Right lung (tissue), 5 donors: Measurements from ENCODE around the gene OLFML2B. TPM values are rescaled to one million over a fixed set of nuclear protein-coding genes. Genes with fewer than 3 reads are reported as not detected.
"Not testable (repeated sequence)": the region's sequence is repeated elsewhere in the genome, so short reads cannot be mapped to it uniquely, and the experiment has no call there.

Experiments
- DNase-seq, 2 donors: peaks; one replicate each; pipeline ENCODE4 v3.0.0-alpha.2; 2013
- polyA plus RNA-seq, 5 donors: library from polyadenylated mRNA; unstranded; fragments of 120-200 nt; gene quantifications; one replicate each; pipeline versions ENCODE4 v1.2.1 to v1.2.3, GENCODE V29; 2013; ENCODE audit warnings: inconsistent platforms in 1 of 5, low replicate concordance in 1 of 5; ENCODE audit not compliant: insufficient read length in 5 of 5, insufficient read depth in 1 of 5

OLFML2B gene
- polyA plus RNA-seq, 5 donors, result 10.2 to 16.3 (median 13.4) TPM

DNA sequence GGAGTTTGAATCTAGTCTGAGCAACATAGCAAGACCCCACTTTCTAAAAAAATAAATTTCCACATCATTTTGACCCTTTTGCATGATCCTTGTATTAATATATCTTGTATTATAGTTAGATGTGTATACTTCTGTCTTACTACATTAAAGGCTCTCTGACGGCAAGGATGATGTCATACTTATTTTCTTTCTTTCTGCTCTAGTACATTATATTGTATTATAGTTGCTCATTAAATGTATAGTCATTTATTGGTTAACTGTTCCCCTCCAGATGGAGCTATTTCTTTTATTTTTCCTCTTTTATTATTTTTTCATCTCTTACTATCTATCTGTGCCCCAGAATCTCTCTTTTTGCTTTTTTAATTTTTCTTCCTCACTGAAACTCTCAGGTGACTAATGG is 15.0 kb upstream of the OLFML2B start:
- no peak for DNase-seq

GRCh38 chr1:162036163-162036562 is 12.5 kb upstream of the OLFML2B start:
- no peak for DNase-seq

GRCh38 chr1:162035241-162035640 is 11.6 kb upstream of the OLFML2B start:
- no peak for DNase-seq

DNA sequence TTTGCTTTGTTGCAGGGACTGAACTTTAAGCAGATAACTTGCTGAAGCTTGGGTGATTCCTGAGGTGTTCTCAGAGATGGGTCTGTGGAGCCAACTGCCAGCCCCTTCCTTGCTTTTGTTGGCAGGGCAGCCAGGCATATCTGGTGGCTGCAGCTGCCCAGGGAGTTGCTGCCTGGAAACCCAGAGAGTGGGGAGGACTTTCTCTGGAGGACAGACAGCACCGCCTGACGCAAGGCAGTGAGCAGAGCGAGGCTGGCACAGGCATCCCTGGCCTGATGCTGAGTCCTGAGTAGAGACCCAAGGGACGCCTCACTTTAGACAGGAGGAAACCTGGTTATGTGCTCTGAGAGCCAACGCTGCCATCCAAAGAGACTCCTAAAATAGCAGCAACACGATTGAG is 9.8 kb upstream of the OLFML2B start:
- DNase-seq, result no peak

- DNase-seq, result no peak
Measured at GRCh38 chr1:162030759-162031280, 7.2 kb upstream of the OLFML2B start.

GRCh38 chr1:162029157-162029556 is 5.5 kb upstream of the OLFML2B start:
- DNase-seq, result no peak

DNA sequence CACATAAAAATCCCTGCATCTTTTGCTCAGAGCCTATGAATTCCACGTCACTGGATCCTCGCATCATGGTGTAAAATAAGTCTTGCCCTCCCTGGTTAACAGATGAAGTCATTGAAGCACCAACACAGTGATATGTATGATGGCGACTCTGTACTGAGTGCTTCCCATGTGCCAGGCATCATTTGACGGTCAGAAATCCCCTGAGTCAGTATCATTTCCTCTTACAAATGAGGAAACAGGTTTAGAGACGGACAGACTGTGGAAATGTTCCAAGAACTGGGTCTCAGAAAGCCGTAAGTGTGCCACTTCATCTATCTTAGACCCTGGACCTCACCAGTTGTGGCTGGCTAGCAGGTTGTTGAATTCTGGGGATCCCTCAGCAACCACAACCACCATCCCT is 5.1 kb upstream of the OLFML2B start:
- DNase-seq, result no peak

DNA sequence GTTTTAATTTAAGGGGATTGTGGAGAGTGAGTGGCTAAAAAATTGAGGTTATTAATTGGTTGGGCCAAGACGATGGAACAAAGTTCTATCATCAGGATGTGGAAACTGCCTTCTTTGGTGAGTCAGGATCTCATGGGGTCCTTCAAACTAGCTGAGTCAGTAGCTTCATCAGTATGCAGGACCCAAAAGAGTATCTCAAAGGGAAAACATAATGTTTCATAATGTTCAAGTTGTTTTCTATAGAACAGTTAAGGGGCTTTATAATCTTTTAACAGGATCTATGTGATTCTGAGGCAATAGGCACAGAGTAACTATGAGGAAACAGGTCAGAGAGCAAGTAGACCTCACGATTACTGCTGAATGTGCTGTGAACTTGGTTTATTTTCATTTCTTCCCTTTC is 3.2 kb upstream of the OLFML2B start:
- no peak for DNase-seq

- DNase-seq, result no peak
Measured at GRCh38 chr1:162025541-162025940, 1.9 kb upstream of the OLFML2B start.

DNA sequence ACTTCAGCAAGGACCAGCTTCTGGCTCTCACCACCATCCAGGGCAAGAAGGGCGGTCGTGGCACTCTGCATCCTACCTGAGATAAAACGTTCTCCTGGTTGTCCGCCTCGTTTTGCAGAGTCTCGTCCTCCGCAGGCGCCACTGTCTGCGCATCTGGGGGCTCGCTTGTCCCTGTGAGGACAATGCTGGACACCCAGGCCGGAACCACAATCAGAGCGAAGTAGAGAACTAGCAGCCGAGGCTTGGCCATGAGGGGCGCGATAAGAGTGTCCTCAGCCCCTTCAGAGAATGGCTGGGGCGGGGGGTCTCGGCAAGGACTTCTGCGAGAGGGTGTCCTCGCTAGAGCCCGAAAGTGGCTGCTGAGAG is 505 bp downstream of the OLFML2B start:
- no peak for DNase-seq

- no peak for DNase-seq
Measured at GRCh38 chr1:162022626-162023025, 1.0 kb downstream of the OLFML2B start.

DNA sequence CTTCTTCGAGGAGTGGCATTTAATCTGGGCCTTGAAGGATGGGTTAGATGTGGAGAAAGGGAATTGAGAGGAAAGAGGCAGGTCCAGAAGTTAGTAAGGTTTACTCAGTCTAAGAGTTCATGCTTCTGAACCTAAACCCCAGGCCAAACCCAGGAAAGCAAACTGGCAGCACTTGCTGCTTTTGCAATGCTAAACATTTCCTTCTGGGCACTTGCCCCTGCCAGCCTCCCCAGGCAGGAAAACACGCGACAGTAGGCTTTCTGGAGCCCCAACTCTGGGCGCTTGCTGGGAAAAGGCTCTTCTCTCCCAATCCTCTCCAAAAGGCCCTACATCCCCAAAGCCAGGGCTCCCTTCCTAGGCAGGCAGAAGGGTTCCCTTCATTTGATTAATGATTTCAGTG is 2.5 kb downstream of the OLFML2B start:
- DNase-seq, result no peak

DNA sequence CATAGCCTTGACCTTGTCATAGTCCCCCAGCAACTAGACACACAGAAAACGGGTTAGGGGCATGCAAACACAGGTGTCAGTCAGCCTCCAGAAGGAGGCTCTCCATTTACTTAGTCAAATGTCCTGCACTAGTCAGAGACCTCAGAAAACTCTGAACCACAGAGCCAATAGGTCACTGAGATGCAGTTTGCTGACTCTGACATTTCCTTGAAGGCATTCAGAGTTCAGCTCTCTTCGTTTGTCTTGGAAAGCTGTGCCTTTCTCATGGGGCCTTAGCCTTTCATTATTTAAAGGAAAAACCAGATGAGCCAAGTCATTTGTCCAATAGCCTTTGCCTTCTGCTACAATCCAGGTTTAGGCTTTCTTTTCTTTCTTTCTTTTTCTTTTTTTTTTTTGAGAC is 3.5 kb downstream of the OLFML2B start:
- no peak for DNase-seq

DNA sequence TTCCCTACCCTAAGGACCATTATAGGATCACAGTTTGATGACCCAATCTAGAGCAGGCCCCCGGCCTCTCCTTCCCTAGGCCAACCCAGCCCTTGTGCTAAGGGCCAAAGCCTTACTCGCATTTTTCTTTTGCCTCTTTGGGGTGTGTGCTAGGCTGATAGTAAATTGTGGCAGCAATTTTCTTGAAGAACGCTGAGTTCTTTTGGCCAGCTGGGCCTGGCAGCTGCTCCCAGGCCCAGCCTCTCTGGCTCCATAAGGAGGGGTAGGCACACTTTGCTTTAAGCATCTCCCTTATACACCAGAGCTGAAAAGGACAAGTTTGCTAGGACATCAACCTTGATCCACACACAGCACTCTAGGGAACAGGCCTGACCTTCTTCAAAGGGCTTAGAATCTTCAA is 4.2 kb downstream of the OLFML2B start:
- DNase-seq, result no peak

GRCh38 chr1:162019006-162019405 is 4.7 kb downstream of the OLFML2B start:
- DNase-seq, result no peak

- no peak for DNase-seq
Measured at GRCh38 chr1:162018418-162018817, 5.3 kb downstream of the OLFML2B start.

DNA sequence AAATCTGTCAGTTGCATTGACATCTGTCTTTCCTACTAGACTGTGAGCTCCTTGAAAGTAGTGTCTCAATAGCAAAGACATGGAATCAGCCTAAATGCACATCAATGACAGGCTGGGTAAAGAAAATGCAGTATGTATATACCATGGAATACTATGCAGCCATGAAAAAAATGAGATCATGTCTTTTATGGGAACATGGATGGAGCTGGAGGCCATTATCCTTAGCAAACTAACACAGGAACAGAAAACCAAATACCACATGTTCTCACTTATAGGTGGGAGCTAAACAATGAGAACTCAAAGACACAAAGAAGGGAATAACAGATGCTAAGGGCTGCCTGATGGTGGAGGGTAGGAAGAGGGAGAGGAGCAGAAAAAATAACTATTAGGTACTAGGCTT is 5.9 kb downstream of the OLFML2B start:
- DNase-seq, result not testable (repeated sequence)

- no peak for DNase-seq
Measured at GRCh38 chr1:162016631-162017030, 7.0 kb downstream of the OLFML2B start.

GRCh38 chr1:162015196-162015595 is 8.5 kb downstream of the OLFML2B start:
- no peak for DNase-seq

GRCh38 chr1:162014202-162014601 is 9.5 kb downstream of the OLFML2B start:
- DNase-seq, result no peak

DNA sequence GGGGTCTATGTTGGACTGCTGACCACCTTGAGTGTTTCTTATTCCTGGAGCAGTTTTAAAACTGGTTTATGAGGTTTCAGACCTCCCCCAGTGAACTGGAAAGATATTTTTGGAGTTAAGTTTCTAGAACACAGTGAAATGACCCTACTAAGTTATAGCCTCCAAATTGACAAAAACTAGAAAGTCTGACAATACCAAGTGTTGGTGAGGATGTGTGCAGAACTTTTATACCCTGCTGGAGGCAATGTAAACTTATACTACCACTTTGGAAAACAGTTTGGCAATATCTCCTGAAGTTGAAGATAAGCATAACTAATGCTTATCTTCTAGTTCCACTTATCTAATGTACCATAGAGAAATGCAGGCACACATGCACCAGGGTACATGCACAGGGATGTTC is 10.4 kb downstream of the OLFML2B start:
- no peak for DNase-seq

- peak; percentile 82 to 86 for DNase-seq
Measured at GRCh38 chr1:162011337-162012012, 12.2 kb downstream of the OLFML2B start.

GRCh38 chr1:162010175-162010506 is 13.5 kb downstream of the OLFML2B start:
- no peak for DNase-seq

GRCh38 chr1:162009501-162010174 is 14.0 kb downstream of the OLFML2B start:
- DNase-seq, result no peak
